H9 (cell line): ENCODE measurements around the gene PTGES3L. TPM values are rescaled to one million over a fixed set of nuclear protein-coding genes. Genes with fewer than 3 reads are reported as not detected.
A peak's percentile ranks its signal among the peaks of the same experiment; 100 is the strongest.

ENCODE experiments used
- DNase-seq: peaks from one replicate; pipeline ENCODE4 v3.0.0-alpha.2; 2017
- H2AFZ ChIP-seq: one replicate; pipeline ENCODE4 v1.6.1; 2013; ENCODE audit warnings: mild to moderate bottlenecking, low read length, control low read depth, moderate library complexity
- H2AK5ac ChIP-seq: 2 replicates; pipeline ENCODE4 v1.6.1; 2013; ENCODE audit warnings: low read length, control low read depth, mixed read lengths; ENCODE audit not compliant: insufficient read length
- H2BK120ac ChIP-seq: one replicate; pipeline ENCODE4 v1.6.1; 2013; ENCODE audit warnings: low read depth, mild to moderate bottlenecking, low read length, control low read depth, inconsistent platforms; ENCODE audit not compliant: poor library complexity, severe bottlenecking
- H2BK12ac ChIP-seq: 2 replicates; pipeline ENCODE4 v1.6.1; 2013; ENCODE audit warnings: low read length, control low read depth, mixed read lengths, low read depth; ENCODE audit not compliant: insufficient read length
- H2BK15ac ChIP-seq: 2 replicates; pipeline ENCODE4 v1.6.1; 2013; ENCODE audit warnings: low read depth, low read length, control low read depth
- H2BK20ac ChIP-seq: one replicate; pipeline ENCODE4 v1.6.1; 2013; ENCODE audit warnings: low read depth, mild to moderate bottlenecking, low read length, control low read depth, inconsistent platforms; ENCODE audit not compliant: poor library complexity, severe bottlenecking
- H2BK5ac ChIP-seq: 2 replicates; pipeline ENCODE4 v1.6.1; 2013; ENCODE audit warnings: low read length, control low read depth, mixed read lengths; ENCODE audit not compliant: insufficient read length
- H3K14ac ChIP-seq: 2 replicates; pipeline ENCODE4 v1.6.1; 2013; ENCODE audit warnings: low read length, control low read depth; ENCODE audit not compliant: insufficient read depth
- H3K18ac ChIP-seq: 2 replicates; pipeline ENCODE4 v1.6.1; 2013; ENCODE audit warnings: low read depth, mild to moderate bottlenecking, mixed read lengths, low read length, control low read depth; ENCODE audit not compliant: insufficient read length
- H3K23ac ChIP-seq: 2 replicates; pipeline ENCODE4 v1.6.1; 2013; ENCODE audit warnings: low read length, control low read depth, mixed read lengths, low read depth; ENCODE audit not compliant: insufficient read length
- H3K23me2 ChIP-seq: 2 replicates; pipeline ENCODE4 v1.6.1; 2013; ENCODE audit warnings: low read depth, mild to moderate bottlenecking, mixed read lengths, low read length, control low read depth; ENCODE audit not compliant: insufficient read length, poor library complexity, severe bottlenecking
- H3K27ac ChIP-seq: 2 replicates; pipeline ENCODE4 v1.5.1; 2013; ENCODE audit warnings: low read length, control low read depth, mixed read lengths, low read depth; ENCODE audit not compliant: insufficient read length
- H3K27me3 ChIP-seq: 2 replicates; pipeline ENCODE4 v1.6.1; 2013; ENCODE audit warnings: low read length, control low read depth, inconsistent platforms; ENCODE audit not compliant: insufficient read depth
- H3K4ac ChIP-seq: 2 replicates; pipeline ENCODE4 v1.6.1; 2013; ENCODE audit warnings: low read depth, mild to moderate bottlenecking, control low read depth, inconsistent platforms, low read length, moderate library complexity
- H3K4me1 ChIP-seq: 2 replicates; pipeline ENCODE4 v1.6.1; 2013; ENCODE audit warnings: low read length, control low read depth, inconsistent platforms; ENCODE audit not compliant: insufficient read depth
- H3K4me2 ChIP-seq: 2 replicates; pipeline ENCODE4 v1.6.1; 2013; ENCODE audit warnings: low read length, control low read depth, mixed read lengths; ENCODE audit not compliant: insufficient read length, insufficient read depth
- H3K56ac ChIP-seq: 2 replicates; pipeline ENCODE4 v1.6.1; 2013; ENCODE audit warnings: low read depth, mild to moderate bottlenecking, mixed read lengths, low read length, control low read depth; ENCODE audit not compliant: insufficient read length
- H3K79me1 ChIP-seq: 2 replicates; pipeline ENCODE4 v1.6.1; 2013; ENCODE audit warnings: low read depth, mild to moderate bottlenecking, moderate library complexity, low read length, control low read depth, inconsistent platforms; ENCODE audit not compliant: insufficient read depth, poor library complexity, severe bottlenecking
- H3K79me2 ChIP-seq: 2 replicates; pipeline ENCODE4 v1.6.1; 2013; ENCODE audit warnings: low read length, control low read depth, inconsistent platforms; ENCODE audit not compliant: insufficient read depth
- H3K9ac ChIP-seq: 2 replicates; pipeline ENCODE4 v1.6.1; 2013; ENCODE audit warnings: low read length, control low read depth, mixed read lengths; ENCODE audit not compliant: insufficient read length; ENCODE audit errors: extremely low read depth
- H3K9me3 ChIP-seq: one replicate; pipeline ENCODE4 v1.6.1; 2013; ENCODE audit warnings: low read depth, low read length, inconsistent platforms; ENCODE audit not compliant: control insufficient read depth
- H3T11ph ChIP-seq: one replicate; pipeline ENCODE4 v1.6.1; 2013; ENCODE audit warnings: mild to moderate bottlenecking, low read length, control low read depth, inconsistent platforms
- H4K20me1 ChIP-seq: one replicate; pipeline ENCODE4 v1.6.1; 2013; ENCODE audit not compliant: control insufficient read depth, insufficient read length, insufficient read depth
- H4K5ac ChIP-seq: 2 replicates; pipeline ENCODE4 v1.6.1; 2013; ENCODE audit warnings: low read depth, mild to moderate bottlenecking, mixed read lengths, low read length, control low read depth; ENCODE audit not compliant: insufficient read length
- H4K8ac ChIP-seq: replicated peaks from 2 replicates; pipeline ENCODE4 v1.6.1; 2013; ENCODE audit warnings: low read length, control low read depth, mixed read lengths, low read depth; ENCODE audit not compliant: insufficient read length
- H4K91ac ChIP-seq: 2 replicates; pipeline ENCODE4 v1.6.1; 2013; ENCODE audit warnings: low read depth, mild to moderate bottlenecking, moderate library complexity, mixed read lengths, low read length, control low read depth; ENCODE audit not compliant: insufficient read length
- H3K27ac Mint-ChIP-seq, 3 experiments: 2 replicates in 2 of 3; 3 replicates in 1 of 3; pipeline ENCODE4 v1.8.0; 2020 to 2021; ENCODE audit warnings: mixed read lengths in 3 of 3, mild to moderate bottlenecking in 1 of 3, moderate library complexity in 1 of 3
- H3K27me3 Mint-ChIP-seq: 2 replicates; pipeline ENCODE4 v1.8.0; 2021; ENCODE audit warnings: low read depth, mild to moderate bottlenecking, moderate library complexity, mixed read lengths
- H3K36me3 Mint-ChIP-seq, 3 experiments: 2 replicates in 2 of 3; 3 replicates in 1 of 3; pipeline ENCODE4 v1.8.0; 2020 to 2021; ENCODE audit warnings: low read depth in 3 of 3, mixed read lengths in 3 of 3; ENCODE audit not compliant: insufficient read depth in 1 of 3
- H3K4me1 Mint-ChIP-seq, 2 experiments: 2 replicates each; pipeline ENCODE4 v1.8.0; 2020; ENCODE audit warnings: mixed read lengths in 2 of 2
- H3K4me3 Mint-ChIP-seq, 2 experiments: 2 replicates in 1 of 2; 3 replicates in 1 of 2; pipeline ENCODE4 v1.8.0; 2020 to 2021; ENCODE audit warnings: mild to moderate bottlenecking in 2 of 2, mixed read lengths in 2 of 2, moderate library complexity in 1 of 2
- H3K9me3 Mint-ChIP-seq, 2 experiments: 2 replicates in 1 of 2; 3 replicates in 1 of 2; pipeline ENCODE4 v1.8.0; 2020; ENCODE audit warnings: mild to moderate bottlenecking in 2 of 2, mixed read lengths in 2 of 2, moderate library complexity in 1 of 2
- CTCF ChIP-seq: fragments of 200-600 bp; sonication (generic); conservative IDR thresholded peaks from 3 replicates; pipeline ENCODE4 v1.8.0; 2021; ENCODE audit warnings: antibody characterized with exemption, mild to moderate bottlenecking
- WGBS: extraction: QIAGEN DNeasy Blood & Tissue Kit; methylation state at CpG from one replicate; pipeline ENCODE4 v1.1.7; 2013; ENCODE audit warnings: missing lambda C conversion rate, low lambda C conversion rate, mixed read lengths; ENCODE audit not compliant: insufficient read length; ENCODE audit errors: extremely low coverage; 5-methylcytosine and 5-hydroxymethylcytosine counted together
- total RNA-seq: library from RNA; stranded (reverse); gene quantifications from 2 replicates; pipeline ENCODE4 v1.2.1, GENCODE V29; 2021

PTGES3L gene
- total RNA-seq, 1 experiment from 2014 or later: 4.2 TPM

DNA sequence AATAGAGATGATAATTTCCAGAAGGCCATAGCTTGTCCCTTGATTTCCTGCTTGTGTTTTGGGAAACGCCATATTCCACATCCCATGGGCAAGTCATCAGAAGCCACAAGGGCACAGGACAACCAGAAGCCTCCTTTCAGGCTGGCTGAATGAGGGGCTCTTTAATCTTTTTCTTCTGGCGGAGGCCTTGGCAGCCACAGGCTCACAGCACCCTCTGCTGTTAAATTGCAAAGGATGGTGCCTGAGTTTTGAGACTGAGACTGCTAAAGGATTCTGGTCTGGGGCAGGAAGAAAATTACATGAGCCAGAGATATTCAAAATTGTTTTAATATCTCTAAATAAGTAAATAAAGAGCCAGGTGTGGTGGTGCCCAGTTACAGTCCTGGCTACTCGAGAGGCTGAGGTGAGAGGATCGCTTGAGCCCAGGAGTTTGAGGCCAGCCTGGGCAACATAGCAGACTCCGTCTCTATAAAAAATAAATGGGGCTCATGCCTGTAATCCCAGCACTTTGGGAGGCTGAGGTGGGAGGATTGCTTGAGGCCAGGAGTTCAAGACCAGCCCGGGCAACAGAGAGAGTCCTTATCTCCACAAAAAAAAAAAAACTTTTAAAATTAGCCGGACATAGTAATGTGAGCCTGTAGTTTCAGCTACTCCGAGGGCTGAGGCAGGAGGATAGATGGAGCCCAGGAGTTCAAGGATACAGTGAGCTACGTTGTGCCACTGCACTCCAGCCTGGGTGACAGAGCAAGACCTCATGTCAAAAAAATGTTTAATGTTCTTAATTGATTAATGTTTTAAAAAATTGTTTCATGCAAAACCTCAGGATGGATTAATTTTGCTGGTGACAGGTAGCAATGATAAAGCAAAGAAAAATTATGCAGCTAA lies 41.9 kb downstream of the PTGES3L start:
- no CpG with 5 or more reads among the region's 9 CpGs for whole genome bisulfite sequencing

More for the DNA sequence above, 41.9 kb downstream of the PTGES3L start:
- H2AK5ac ChIP-seq: no peak overlapping the region
- no peak overlapping the region for H3K18ac ChIP-seq
- no peak overlapping the region for H3K27ac ChIP-seq
- H4K91ac ChIP-seq: no peak overlapping the region
- Mint-ChIP-seq H3K4me3 (no peak overlapping the region), H3K27ac (peak overlapping the region in 1 of 3 experiments; percentile 72; a peak in 1 of 7 replicates), H3K36me3 (no peaks in the 10 kb centered on the region), H3K27me3 (peaks cover 4% of the 10 kb centered on the region), H3K9me3 (no peaks in the 10 kb centered on the region), H3K4me1 (0 out of 4 replicates have a peak, but pooled peaks cover 0 to 2% of the 10 kb centered on the region in 2 experiments)
- no peaks in the 10 kb centered on the region for H3K23me2 ChIP-seq
- DNase-seq: peak; percentile 85
- H3K9ac ChIP-seq: no peak overlapping the region
- H2BK12ac ChIP-seq: no peak overlapping the region
- H3K23ac ChIP-seq: no peak overlapping the region
- H3K4ac ChIP-seq: no peak overlapping the region
- H3K79me1 ChIP-seq: no peaks in the 10 kb centered on the region
- H4K5ac ChIP-seq: no peak overlapping the region
- no peaks in the 10 kb centered on the region for H3K9me3 ChIP-seq
- no peaks in the 10 kb centered on the region for H3K4me1 ChIP-seq
- no peak overlapping the region for H3T11ph ChIP-seq
- H3K79me2 ChIP-seq: no peaks in the 10 kb centered on the region
- H4K20me1 ChIP-seq: no peaks in the 10 kb centered on the region
- no peak overlapping the region for H2AFZ ChIP-seq
- no peak overlapping the region for H2BK120ac ChIP-seq
- H3K56ac ChIP-seq: no peak overlapping the region
- H2BK20ac ChIP-seq: no peak overlapping the region
- no peak overlapping the region for H2BK15ac ChIP-seq
- no peak overlapping the region for H3K14ac ChIP-seq
- no peak overlapping the region for H4K8ac ChIP-seq
- peak; percentile 90 for TF ChIP-seq CTCF
- no peaks in the 10 kb centered on the region for H3K27me3 ChIP-seq
- no peak overlapping the region for H2BK5ac ChIP-seq
- no peak overlapping the region for H3K4me2 ChIP-seq
